ENCODE results near the gene ELF1. TPM values are rescaled to one million over a fixed set of nuclear protein-coding genes. Genes with fewer than 3 reads are reported as not detected.
A peak's percentile ranks its signal among the peaks of the same experiment; 100 is the strongest.

The ELF1 gene
- total RNA-seq, 2 experiments from 2014 or later = 70.8 to 71.2 TPM

DNA sequence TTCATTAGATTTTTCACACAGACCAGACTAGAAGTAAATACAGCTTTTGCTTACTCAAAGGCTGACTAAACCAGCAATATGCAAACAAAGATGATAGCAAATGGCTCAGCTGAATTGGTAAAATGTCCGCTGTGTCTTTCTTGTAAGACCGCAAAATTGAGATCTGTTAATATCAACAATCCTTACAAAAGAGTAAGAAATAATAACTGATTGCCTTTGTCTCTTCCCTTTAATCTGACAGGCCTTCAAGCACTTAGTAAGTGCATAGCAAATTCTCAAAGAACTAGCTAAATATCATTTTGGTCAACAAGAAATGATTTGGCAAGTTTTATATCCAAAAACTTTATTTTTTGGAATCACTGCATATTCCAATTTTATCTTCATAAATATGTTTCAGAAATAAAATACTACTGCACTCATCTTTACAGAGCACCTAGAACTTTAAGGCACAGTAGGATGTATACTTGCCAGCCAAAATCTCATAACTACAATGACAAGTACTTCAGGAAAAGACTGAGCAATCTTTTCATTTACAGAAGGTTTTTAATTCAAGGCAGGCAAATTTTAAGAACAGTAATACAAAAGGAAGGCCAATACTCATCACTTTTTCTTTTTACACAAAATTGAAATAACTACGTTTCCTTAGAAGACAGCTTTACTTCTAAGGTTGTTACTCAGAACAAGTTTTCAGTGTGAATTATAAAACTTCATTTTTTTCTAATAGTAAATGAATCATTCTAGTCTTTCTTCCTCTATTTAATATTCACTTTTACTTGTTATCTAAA, 1.1 kb downstream of the ELF1 start:
- H3K9me3 Mint-ChIP-seq = no peaks in the 10 kb centered on the region
- no peak for DNase-seq
- peaks cover 43% of the 10 kb centered on the region for H3K4me1 Mint-ChIP-seq (ENCODE audit: low read depth)
- peak overlapping the region; percentile 97 for H3K27ac Mint-ChIP-seq
- CTCF ChIA-PET = interaction anchor here (0.7 to 5.3 kb wide), 8 partner anchors 12 to 96 kb away, joined by 3 to 38 read pairs (median 4); partner anchors contain the start of gene WBP4
- H3K27me3 Mint-ChIP-seq = no peaks in the 10 kb centered on the region
- POLR2A ChIA-PET = interaction anchor here (1.0 to 6.5 kb wide), 7 partner anchors 10 to 198 kb away, joined by 3 to 87 read pairs (median 8); partner anchors contain the start of gene WBP4
- peaks cover 19% of the 10 kb centered on the region for H3K36me3 Mint-ChIP-seq
- H3K4me3 Mint-ChIP-seq = peak overlapping the region; percentile 92
- intact Hi-C loops (cut with micrococcal nuclease) = loop anchor here (1.0 to 5.0 kb wide), 5 partner anchors 10 to 241 kb away; no protein-coding TSS in a partner anchor

DNA sequence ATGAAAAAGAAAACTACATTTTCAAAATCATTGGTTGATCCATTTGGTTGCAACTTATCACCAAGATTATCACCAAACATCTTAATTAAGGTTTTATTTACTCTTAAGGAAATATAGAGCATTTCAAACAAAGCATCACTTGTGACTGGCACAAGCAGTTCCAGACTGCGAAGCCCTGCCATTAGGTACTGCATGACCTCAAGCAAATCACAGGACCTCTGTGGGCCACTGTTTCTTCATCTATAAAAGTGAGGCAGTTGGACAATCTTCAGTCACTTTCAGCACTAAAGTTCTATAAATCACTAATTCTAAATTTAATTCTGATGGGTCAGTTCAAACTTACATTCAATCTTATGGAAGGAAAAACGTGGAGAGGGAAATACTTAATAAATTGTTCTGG, 2.0 kb downstream of the ELF1 start:
- Mint-ChIP-seq H3K27me3 (no peaks in the 10 kb centered on the region), H3K4me1 (ENCODE audit: low read depth) (peaks cover 47% of the 10 kb centered on the region), H3K9me3 (no peaks in the 10 kb centered on the region), H3K27ac (peak overlapping the region; percentile 97), H3K4me3 (peak overlapping the region; percentile 92), H3K36me3 (peaks cover 22% of the 10 kb centered on the region)
- DNase-seq = peak; percentile 33
- ChIA-PET CTCF (interaction anchor here (0.8 to 5.3 kb wide), 4 partner anchors 13 to 43 kb away, joined by 3 to 38 read pairs (median 12); no protein-coding TSS in a partner anchor), POLR2A (interaction anchor here (0.8 to 6.5 kb wide), 9 partner anchors 9 to 197 kb away, joined by 3 to 87 read pairs (median 7); partner anchors contain the start of gene WBP4)
- intact Hi-C loops (cut with micrococcal nuclease) = loop anchor here (1.0 to 5.0 kb wide), 3 partner anchors 9 to 240 kb away; no protein-coding TSS in a partner anchor

DNA sequence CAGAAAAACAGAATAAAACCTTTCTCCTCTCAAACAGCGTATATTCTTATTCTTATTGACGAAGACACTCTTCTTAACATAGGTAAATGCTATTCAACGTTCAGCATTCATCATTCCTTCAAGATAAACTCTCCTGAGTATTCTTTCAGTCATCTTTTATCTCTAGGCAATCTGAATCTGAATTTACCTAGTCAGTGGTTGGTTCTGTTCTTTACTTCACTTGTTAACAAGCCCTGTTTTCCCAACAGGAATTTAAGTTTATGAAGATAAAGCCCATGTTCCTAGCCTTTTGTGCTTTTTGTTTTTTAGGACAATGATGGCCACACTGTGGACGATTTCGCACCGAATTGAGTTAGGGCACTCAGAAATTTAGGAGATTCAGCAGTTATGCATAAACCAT, 3.2 kb downstream of the ELF1 start:
- CTCF ChIA-PET = interaction anchor here (1.1 to 4.0 kb wide), 2 partner anchors 42 to 44 kb away, joined by 4 to 22 read pairs; no protein-coding TSS in a partner anchor
- Mint-ChIP-seq H3K4me3 (peak overlapping the region; percentile 92), H3K4me1 (ENCODE audit: low read depth) (peaks cover 51% of the 10 kb centered on the region), H3K27me3 (no peaks in the 10 kb centered on the region), H3K9me3 (no peaks in the 10 kb centered on the region), H3K27ac (peak overlapping the region; percentile 97), H3K36me3 (peaks cover 28% of the 10 kb centered on the region)
- no peak for DNase-seq
- intact Hi-C loops (cut with micrococcal nuclease) = loop anchor here (5.0 kb wide), 1 partner anchor 239 kb away; no protein-coding TSS in a partner anchor
- POLR2A ChIA-PET = interaction anchor here (1.7 to 6.5 kb wide), 6 partner anchors 11 to 44 kb away, joined by 3 to 87 read pairs (median 14); partner anchors contain the start of gene WBP4

DNA sequence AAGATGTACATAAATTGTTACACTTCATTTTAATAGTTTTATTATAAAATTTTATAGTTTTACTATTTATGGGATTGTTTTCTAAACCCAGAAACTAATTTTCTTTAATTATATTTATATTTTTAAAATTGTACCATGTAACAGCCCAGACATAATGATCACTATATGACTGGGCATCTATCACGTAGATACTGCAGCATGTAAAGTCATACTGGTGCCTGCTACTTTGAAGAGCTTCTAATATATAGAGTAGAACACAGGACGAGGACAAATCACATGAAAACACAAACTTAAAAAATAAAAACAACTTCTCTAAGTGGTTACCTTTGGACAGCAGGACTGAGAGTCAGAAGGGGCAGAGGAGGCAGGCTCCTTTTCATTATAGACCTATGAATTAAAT, 5.3 kb downstream of the ELF1 start:
- Mint-ChIP-seq H3K4me1 (ENCODE audit: low read depth) (peaks cover 51% of the 10 kb centered on the region), H3K4me3 (peak overlapping the region; percentile 46), H3K27ac (peak overlapping the region; percentile 97), H3K9me3 (no peaks in the 10 kb centered on the region), H3K27me3 (no peaks in the 10 kb centered on the region), H3K36me3 (peaks cover 31% of the 10 kb centered on the region)
- ChIA-PET POLR2A (interaction anchor here (1.6 to 6.5 kb wide), 4 partner anchors 29 to 47 kb away, joined by 8 to 87 read pairs (median 14); partner anchors contain the start of gene WBP4), CTCF (interaction anchor here (0.9 to 3.1 kb wide), 3 partner anchors 32 to 41 kb away, joined by 3 to 15 read pairs (median 3); no protein-coding TSS in a partner anchor)
- no peak for DNase-seq
- intact Hi-C loops (cut with micrococcal nuclease) = loop anchor here (1.0 kb wide), 1 partner anchor 45 kb away; no protein-coding TSS in a partner anchor

DNA sequence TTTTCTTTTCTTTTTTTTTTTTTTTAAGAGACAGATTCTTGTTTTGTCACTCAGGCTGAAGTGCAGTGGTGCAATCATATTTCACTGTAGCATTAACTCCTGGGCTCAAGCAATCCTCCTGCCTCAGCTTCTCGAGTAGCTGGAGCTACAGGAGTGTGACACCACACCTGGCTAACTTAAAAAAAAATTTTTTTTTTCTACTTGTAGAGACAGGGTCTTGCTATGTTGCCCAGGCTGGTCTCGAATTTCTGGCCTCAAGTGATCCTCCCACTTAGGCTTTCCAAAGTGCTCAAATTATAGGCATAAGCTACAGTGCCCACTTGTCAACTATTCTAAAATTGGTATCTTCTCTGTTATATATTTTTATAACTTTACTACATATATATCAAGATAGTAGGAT, 6.6 kb downstream of the ELF1 start:
- intact Hi-C loops (cut with micrococcal nuclease) = no loop called here
- Mint-ChIP-seq H3K9me3 (no peaks in the 10 kb centered on the region), H3K27ac (peak overlapping the region; percentile 38), H3K4me1 (ENCODE audit: low read depth) (peaks cover 63% of the 10 kb centered on the region), H3K27me3 (no peaks in the 10 kb centered on the region), H3K36me3 (peaks cover 33% of the 10 kb centered on the region), H3K4me3 (no peak overlapping the region)
- POLR2A ChIA-PET = interaction anchor here (0.8 to 0.9 kb wide), 2 partner anchors 44 to 348 kb away, joined by 3 read pairs; no protein-coding TSS in a partner anchor
- DNase-seq = no peak
- CTCF ChIA-PET = interaction anchor here (0.7 to 3.1 kb wide), 3 partner anchors 31 to 1268 kb away, joined by 3 to 15 read pairs (median 4); no protein-coding TSS in a partner anchor

DNA sequence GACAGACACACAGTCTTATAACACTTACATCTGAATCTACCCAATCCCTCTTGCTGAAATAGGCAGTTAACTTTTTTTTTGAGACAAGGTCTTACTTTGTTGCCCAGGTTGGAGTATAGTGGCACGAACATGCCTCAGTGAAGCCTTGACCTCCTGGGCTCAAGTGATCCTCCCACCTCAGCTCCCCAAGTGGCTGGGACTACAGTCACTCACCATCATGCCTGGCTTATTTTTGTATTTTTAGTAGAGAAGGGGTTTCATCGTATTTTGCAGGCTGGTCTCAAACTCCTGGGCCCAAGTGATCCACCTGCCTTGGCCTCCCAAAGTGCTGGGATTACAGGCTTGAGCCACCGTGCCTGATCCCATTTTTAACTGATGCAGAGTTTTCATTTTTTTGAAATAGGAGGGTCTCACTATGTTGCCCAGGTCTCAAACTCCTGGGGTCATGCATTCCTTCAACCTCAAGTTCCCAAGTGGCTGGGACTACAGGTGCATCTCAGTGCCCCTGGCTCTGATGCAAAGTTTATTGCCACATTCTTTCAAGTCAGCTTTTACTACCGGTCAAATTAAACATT, 7.6 kb downstream of the ELF1 start:
- DNase-seq = no peak
- intact Hi-C loops (cut with micrococcal nuclease) = no loop called here
- Mint-ChIP-seq H3K27me3 (no peaks in the 10 kb centered on the region), H3K27ac (peak overlapping the region; percentile 49), H3K4me3 (no peak overlapping the region), H3K36me3 (peaks cover 26% of the 10 kb centered on the region), H3K4me1 (ENCODE audit: low read depth) (peaks cover 71% of the 10 kb centered on the region), H3K9me3 (no peaks in the 10 kb centered on the region)
- ChIA-PET POLR2A (interaction anchor here (0.8 to 1.3 kb wide), 3 partner anchors 26 to 48 kb away, joined by 3 read pairs; no protein-coding TSS in a partner anchor), CTCF (interaction anchor here (0.6 to 1.7 kb wide), 4 partner anchors 36 to 90 kb away, joined by 3 to 7 read pairs (median 4); no protein-coding TSS in a partner anchor)

DNA sequence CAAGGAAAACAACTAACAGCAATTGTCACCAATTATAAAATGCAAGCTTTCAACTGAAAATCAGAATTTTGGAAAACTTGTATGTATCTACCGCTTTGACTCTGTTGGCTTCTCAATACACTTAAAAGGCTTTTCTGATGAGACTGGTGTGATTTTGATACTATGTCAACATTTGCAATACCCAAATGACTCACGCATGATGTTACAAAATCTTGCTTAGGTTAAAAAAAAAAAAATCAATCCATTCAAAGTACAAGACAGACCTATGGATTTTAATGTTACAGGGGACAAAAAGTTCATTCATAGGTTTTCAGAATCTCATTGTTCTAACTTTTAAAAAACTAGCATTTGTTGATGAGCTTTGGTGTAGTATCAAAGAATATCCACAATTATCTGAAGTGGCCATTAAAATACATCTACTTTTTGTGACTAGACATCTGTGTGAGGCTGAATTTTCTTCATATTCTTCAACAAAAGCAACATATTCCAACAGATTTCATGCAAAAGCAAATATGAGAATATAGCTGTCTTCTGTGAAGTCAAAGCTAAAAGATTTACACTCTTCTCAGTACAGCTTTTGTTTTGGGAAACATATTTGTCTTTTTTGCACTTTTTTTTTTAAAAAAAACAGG, 10.7 kb downstream of the ELF1 start:
- peaks cover 73% of the 10 kb centered on the region for H3K4me1 Mint-ChIP-seq (ENCODE audit: low read depth)
- peak overlapping the region; percentile 83 for H3K27ac Mint-ChIP-seq
- H3K4me3 Mint-ChIP-seq = peak overlapping the region; percentile 62
- peaks cover 18% of the 10 kb centered on the region for H3K36me3 Mint-ChIP-seq
- ChIA-PET CTCF (interaction anchor here (0.8 to 1.5 kb wide), 4 partner anchors 30 to 46 kb away, joined by 3 to 6 read pairs (median 4); no protein-coding TSS in a partner anchor), POLR2A (interaction anchor here (0.6 to 1.7 kb wide), 5 partner anchors 10 to 1485 kb away, joined by 3 to 8 read pairs (median 3); no protein-coding TSS in a partner anchor)
- intact Hi-C loops (cut with micrococcal nuclease) = loop anchor here (1.0 to 10.0 kb wide), 4 partner anchors 9 to 984 kb away; no protein-coding TSS in a partner anchor
- no peak for DNase-seq
- H3K9me3 Mint-ChIP-seq = no peaks in the 10 kb centered on the region
- H3K27me3 Mint-ChIP-seq = no peaks in the 10 kb centered on the region

DNA sequence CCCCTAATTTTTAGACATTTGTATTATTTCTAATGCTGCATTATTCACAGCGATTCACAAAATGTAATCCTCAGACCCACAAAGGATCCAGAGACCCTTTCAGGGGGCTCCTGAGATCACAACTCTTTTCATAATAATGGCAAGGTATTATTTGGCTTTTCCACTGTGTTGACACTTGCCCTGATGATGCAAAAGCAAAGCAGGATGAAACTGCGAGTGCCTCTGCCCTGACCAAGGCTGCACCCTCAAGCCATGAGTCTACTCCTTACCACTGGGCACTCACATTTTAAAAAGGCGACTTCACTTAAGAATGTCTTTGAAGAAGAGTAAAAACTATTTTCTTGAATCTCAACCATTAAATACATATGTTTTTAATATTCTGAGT, 11.4 kb downstream of the ELF1 start:
- H3K27ac Mint-ChIP-seq = peak overlapping the region; percentile 83
- intact Hi-C loops (cut with micrococcal nuclease) = loop anchor here (1.0 to 10.0 kb wide), 4 partner anchors 10 to 983 kb away; no protein-coding TSS in a partner anchor
- peaks cover 69% of the 10 kb centered on the region for H3K4me1 Mint-ChIP-seq (ENCODE audit: low read depth)
- peak; percentile 32 for DNase-seq
- no peaks in the 10 kb centered on the region for H3K9me3 Mint-ChIP-seq
- peaks cover 14% of the 10 kb centered on the region for H3K36me3 Mint-ChIP-seq
- H3K4me3 Mint-ChIP-seq = peak overlapping the region; percentile 63
- POLR2A ChIA-PET = interaction anchor here (1.3 to 1.7 kb wide), 2 partner anchors 10 to 29 kb away, joined by 4 to 8 read pairs; no protein-coding TSS in a partner anchor
- no peaks in the 10 kb centered on the region for H3K27me3 Mint-ChIP-seq
- CTCF ChIA-PET = interaction anchor here (0.8 to 1.8 kb wide), 3 partner anchors 29 to 34 kb away, joined by 3 to 7 read pairs (median 4); no protein-coding TSS in a partner anchor

DNA sequence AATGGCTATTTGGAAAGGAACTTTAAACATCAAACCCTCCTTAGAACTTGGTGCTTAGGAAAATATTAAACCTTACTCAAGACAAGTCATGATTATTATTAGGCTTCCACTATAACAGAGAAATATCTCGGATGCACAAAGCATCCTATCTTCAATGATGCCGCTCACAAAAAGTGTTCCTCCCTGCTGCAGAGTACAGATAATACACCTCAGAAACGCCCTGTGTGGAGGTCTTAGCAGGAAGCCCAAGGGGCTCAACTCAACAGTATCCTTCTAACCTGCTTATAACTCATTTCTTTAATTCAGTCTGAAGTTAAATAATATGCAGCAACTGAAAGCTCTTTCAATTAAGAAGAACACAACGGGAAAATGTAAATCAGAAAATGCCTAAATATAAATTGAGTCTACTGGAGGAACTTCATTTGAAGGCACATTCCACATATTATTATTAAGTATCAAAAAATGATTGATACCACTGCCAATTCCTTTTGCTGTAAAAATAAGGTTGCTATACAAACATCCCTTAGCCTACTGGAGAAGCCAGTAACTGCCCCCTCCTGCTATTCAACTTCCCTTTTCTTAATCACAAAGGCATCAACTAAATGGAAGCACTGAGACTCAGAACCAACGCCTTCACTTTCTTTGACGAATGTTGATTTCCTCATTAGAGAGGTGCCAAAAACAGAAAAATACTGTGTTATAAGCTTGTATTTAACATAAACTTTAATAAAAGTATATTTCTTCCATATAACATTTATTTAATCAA, 12.0 kb downstream of the ELF1 start:
- H3K4me1 Mint-ChIP-seq (ENCODE audit: low read depth) = peaks cover 68% of the 10 kb centered on the region
- H3K36me3 Mint-ChIP-seq = peaks cover 11% of the 10 kb centered on the region
- H3K27ac Mint-ChIP-seq = peak overlapping the region; percentile 83
- POLR2A ChIA-PET = interaction anchor here (1.3 to 1.7 kb wide), 2 partner anchors 11 to 28 kb away, joined by 4 to 8 read pairs; no protein-coding TSS in a partner anchor
- H3K27me3 Mint-ChIP-seq = no peaks in the 10 kb centered on the region
- no peak for DNase-seq
- H3K4me3 Mint-ChIP-seq = peak overlapping the region; percentile 63
- H3K9me3 Mint-ChIP-seq = no peaks in the 10 kb centered on the region
- intact Hi-C loops (cut with micrococcal nuclease) = loop anchor here (10.0 kb wide), 1 partner anchor 982 kb away; no protein-coding TSS in a partner anchor
- CTCF ChIA-PET = interaction anchor here (1.8 kb wide), 1 partner anchor 33 kb away, joined by 7 read pairs; no protein-coding TSS in a partner anchor

DNA sequence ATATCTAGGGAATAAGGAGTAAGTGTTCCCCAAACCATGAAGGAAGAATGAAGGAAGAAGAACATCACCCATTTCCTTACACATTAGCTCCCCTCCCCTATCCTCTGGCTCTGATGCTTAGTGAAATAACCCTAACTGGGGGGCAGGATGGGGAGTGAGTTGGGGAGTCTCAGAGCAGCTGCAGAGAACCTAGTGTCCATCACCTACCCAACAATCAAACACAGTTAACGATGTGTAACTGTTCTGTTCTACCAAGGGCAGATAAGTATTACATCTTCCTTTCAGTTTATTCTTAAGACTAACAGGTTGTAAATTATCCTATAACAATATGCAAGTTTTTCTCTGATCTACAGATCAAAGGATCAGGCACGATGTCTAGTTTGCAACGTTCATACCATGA, 12.8 kb downstream of the ELF1 start:
- intact Hi-C loops (cut with micrococcal nuclease) = loop anchor here (10.0 kb wide), 1 partner anchor 982 kb away; no protein-coding TSS in a partner anchor
- Mint-ChIP-seq H3K27ac (peak overlapping the region; percentile 79), H3K9me3 (no peaks in the 10 kb centered on the region), H3K4me1 (ENCODE audit: low read depth) (peaks cover 69% of the 10 kb centered on the region), H3K27me3 (no peaks in the 10 kb centered on the region), H3K36me3 (peaks cover 6% of the 10 kb centered on the region), H3K4me3 (peak overlapping the region; percentile 54)
- no peak for DNase-seq
- POLR2A ChIA-PET = interaction anchor here (0.8 to 2.0 kb wide), 4 partner anchors 9 to 35 kb away, joined by 3 to 6 read pairs (median 5); no protein-coding TSS in a partner anchor
- CTCF ChIA-PET = interaction anchor here (1.0 to 1.8 kb wide), 3 partner anchors 22 to 47 kb away, joined by 3 to 7 read pairs (median 5); no protein-coding TSS in a partner anchor
